ENCODE results near the gene SPECC1.
"Not testable (repeated sequence)": the region's sequence is repeated elsewhere in the genome, so short reads cannot be mapped to it uniquely, and the experiment has no call there.

Gene SPECC1

DNA sequence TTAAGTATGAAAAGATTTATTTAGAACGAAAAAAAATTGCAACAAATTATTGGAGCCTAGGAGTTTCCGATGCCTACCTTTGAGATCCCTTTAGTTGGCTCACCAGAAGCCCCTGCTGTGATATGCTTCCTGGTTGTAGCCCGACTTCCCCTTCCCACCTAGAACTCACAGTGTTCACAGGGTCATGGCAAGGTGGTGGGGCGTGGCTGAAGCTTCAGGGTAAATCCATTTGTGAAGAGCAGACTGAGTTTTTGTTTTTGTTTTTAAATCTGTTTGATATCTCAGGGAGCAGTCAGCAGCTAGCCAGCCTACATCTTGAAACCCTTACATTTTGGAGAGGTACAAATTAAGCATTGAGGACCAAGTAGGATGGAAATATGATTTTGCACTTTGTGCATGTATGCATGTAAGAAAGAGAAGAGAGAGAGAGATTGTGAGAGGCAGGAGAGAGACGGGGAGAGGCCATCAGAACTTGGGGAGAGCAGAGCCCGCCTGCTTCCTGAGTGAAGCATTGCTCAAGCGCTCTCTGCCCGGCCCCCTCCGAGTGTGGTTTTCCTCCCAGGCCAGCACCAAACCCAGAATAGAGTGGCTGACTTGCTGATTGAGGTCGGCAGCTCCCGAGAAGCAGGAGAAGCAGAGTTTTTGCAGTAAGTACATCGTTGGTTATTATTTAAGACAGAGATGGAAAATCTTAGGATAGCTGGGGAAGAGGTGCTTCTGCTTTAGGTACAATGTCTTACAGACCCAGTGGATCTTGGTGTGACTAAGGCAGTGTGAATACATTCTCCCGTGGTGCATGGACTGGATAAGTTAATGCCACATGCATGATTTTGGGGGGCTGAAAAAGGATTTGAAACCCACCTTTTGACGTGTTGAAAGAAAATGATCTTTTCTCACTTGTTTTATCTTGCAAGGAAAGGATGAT, 64.2 kb downstream of the SPECC1 start:
- no peak for DNase-seq

DNA sequence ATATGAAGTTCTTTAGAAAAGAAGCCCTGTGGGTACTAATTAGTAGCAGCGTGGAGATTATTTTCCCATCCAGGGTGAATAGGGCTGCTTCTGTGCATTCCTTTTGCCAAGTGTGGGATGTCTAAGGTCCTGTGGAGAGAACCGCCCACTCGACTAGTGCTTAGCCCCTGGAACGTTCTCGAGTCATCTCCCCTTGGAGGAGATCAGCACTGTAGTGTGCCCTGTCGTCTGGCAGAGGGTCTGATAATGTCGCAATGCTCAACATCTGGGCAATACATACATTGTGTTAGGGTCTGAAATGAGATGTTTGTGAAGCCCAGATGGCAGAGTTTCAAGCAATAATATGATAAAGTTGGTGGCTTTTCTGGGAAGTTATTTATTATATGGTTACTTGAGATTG, 64.8 kb downstream of the SPECC1 start:
- no peak for DNase-seq

DNA sequence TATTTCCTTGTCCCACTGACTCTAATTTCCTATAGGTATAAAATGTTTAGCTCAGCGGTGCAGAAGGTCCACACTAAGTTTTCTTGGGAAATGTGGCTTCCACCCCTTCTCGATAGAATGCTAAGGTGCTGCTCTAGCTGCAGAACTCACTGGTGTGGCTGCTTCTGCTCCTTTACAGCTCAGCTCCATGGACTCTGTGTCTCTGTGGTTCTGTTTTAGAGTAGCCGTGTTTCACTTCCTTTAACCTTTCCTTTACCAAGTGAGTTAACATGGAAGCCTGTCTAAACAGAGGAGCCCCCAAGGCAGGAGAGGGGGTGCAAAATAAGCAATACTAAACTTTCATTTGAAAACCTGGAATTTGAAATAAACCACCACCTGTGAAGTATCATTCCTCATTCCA, 65.3 kb downstream of the SPECC1 start:
- no peak for DNase-seq

DNA sequence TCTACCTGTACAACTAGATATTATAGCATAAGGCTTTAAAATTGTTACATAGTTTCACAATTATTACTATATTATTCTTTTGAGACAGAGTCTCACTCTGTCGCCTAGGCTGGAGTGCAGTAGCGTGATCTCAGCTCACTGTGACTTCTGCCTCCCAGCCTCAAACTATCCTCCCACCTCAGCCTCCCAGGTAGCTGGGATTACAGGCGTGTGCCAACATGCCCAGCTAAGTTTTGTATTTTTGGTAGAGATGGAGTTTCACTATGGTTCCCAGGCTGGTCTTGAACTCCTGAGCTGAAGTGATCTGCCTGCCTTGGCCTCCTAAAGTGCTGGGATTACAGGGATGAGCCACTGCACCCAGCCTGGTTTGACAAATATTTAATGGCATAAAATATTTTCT, 67.0 kb downstream of the SPECC1 start:
- not testable (repeated sequence) for DNase-seq

DNA sequence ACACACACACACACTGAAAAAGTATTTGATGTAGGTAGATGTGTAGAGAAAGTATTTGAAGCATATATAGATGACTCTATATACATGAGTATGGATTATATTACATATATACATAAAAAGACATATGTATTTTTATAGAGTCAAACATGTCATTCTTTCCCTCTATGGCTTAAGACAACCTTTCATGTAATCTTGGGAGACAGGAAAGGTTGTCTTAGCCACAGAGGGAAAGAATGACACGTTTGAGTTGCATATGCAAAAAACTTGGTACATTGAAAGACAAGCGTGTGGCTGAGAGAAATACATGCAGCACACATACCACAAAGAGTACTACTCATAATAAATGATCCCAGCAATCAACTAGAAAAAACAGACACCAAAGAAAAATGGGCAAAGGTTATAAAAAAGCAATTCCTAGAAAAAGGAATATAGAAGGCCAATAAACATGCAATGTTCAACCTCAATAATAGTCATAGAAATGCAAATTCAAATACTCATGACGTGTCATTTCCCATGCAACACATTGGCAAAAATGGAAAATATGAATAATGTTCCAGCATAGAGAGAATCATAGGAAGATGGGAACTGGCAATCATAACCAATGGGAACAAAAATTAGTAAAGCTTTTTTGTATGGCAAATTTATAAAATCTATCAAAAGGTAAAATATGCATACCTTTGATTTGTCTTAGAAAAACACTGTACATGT, 69.0 kb downstream of the SPECC1 start:
- DNase-seq = no peak

DNA sequence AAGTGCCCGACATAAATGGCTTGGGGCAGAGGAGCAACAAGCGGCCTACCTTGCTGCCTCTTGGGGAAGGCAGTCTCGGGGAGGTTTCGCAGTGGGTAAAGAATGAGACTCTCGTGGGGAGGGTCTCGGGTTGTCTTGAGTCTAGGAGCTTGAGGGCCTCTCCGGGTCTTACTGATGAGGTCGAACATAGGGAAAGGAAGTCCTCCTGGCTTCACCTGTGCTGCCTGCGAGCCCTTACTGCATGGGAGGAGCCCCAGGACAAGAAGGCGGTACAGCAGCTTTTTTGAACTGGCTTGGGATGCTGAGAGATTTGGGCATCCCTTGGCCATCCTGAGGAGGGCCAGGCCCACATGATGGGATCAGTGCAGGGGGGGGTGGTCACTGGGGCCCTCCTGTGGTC, 71.4 kb downstream of the SPECC1 start:
- no peak for DNase-seq

DNA sequence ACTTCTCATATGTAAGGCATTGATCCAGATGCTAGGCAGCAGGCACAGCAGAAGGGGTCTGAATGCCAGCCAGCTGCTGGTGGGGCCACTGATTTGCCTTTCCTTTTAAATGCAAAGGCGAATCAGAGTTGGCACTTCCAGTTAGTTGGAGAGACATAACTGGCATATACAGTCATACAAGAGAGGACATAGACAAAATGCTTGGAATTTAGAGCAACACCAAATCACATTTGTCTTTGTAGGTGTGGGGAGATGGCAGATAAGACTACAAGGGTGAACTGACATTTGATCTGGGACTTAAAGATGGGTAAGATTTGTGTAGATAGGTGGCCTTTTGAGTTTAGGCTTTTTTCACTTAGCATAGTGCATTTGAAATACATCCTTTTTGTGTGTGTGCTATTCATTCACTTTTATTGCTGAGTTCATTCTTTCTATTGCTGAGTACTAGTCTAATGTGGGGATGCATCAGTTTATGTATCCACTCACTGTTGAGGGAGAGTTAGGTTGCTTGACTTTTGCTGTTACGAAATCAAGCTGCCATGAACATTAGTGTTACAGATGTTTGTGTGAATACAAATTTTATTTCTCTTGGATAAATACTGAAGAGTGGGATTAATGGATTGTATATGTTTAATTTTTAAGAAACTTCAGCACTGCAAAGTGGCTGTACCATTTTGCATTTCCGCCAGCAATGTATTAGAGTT, 74.1 kb downstream of the SPECC1 start:
- no peak for DNase-seq

DNA sequence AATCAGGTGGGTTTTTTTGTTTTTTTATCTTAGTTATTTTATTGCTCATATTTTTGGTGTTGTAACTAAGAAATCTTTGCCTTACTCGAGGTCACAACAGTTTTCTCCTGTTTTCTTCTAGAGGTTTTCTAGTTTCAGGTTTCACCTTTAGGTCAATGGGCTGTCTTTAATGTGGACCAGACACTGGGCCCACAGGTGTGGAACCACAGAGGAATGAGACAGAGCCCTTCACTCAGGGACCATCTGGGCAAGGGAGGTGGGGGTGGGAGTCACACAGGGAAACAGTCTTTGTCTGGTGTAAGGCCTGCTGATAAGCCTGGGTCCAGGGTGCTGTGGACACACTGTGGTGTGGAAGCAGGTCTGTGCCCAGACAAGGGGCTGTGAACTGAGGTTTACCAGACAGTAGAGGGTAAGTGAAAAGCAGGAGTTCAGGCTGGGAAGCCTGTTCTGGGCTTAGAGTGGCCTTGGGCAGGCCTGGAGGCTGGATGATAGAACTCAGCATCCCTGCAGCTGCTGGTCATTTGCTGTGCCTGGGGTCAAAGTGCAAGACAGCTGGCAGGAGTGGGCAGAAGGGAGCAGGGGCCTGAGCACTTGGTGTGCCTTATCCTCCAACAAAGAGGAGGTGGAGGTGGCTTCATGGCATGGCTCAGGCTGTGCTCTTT, 75.6 kb downstream of the SPECC1 start:
- DNase-seq = no peak

DNA sequence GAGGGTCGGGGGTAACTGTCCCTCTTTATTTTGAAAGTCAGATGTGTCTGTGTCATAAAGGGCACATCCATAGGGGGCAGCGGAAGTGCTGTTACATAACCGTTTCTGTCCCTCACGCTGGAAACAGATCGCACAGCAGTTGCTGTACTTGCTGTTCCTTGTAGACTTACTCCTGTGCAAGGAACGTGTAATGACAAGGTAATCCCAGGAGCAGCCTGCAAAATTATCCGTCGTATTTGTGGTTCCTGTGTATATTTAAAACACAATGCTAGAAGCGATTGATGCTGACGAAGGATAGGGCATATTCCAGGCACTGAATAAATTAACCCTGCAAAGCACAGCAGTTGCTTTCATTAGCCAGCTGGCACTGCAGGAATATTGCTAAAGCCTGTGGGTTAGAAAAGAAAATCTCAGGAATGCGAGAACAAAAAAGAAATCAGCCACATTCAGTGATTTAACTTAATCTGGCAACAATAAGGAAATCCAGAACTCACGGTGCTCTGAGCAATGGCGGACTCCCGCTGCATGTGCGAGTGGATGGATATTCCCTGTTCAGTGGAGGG, 76.2 kb downstream of the SPECC1 start:
- DNase-seq = no peak

DNA sequence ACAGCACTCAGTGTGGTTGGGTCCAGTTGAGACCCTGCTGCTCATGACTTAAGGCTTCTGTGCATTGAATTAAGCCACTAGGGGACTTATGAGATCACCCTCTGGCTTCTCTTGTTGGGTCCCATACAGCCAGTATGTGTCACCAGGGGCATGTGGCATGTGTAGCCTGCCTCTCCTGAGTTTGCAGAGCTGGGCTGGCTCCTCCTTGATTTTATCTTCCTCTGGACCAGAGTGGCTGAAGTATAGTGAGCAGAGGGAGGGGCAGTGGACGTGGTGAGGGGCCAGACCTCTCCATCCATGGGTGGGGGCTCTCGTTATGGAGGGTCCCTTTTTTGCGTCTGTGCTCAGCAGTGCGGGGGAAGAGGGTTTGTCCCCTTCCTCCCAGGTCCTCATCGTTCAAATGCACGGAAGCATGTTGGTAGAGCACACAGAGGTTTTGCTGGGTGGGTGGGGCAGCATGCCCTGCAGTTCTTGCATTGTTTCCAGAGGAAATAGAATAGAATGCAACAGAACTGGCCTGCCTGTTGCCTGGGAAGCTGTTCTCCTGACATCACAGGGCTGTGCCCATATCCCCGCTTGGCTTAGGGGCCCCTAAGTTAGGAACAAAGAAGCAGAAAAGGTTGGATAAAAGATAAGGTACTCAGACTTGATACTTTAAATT, 77.4 kb downstream of the SPECC1 start:
- no peak for DNase-seq

DNA sequence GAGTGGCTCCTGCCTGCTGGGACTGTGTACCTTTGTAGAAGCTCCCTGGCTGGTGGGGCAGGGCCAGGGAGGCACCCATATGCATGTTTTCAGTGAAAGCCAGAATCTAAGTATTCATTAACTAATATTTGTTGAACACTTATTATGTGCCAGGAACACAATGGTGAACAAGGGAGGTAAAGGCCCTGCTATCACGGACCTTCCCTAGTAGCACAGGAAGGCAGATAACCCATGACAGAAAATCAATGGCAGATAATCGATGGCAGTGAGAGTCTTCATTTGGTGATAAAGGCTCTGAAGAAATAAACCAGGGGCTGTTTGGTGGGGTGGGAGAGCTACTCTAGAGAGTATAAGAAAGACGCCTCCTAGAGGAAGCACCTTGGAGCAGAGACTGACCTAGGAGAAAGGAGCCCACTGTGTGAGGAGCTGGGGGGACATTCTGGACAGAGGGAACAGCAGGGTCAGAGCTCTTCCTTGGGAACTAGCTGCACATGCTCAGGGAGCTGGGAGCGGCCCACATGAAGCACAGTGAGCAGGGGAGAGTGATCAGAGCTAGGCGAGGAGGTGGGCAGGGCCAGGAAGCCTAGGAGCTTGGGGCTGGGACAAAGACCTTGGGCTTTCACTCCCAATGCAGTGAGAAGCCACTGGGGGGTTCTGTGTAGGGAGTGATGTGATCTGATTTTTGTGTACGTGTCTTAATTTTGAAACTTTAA, 78.5 kb downstream of the SPECC1 start:
- DNase-seq = no peak

DNA sequence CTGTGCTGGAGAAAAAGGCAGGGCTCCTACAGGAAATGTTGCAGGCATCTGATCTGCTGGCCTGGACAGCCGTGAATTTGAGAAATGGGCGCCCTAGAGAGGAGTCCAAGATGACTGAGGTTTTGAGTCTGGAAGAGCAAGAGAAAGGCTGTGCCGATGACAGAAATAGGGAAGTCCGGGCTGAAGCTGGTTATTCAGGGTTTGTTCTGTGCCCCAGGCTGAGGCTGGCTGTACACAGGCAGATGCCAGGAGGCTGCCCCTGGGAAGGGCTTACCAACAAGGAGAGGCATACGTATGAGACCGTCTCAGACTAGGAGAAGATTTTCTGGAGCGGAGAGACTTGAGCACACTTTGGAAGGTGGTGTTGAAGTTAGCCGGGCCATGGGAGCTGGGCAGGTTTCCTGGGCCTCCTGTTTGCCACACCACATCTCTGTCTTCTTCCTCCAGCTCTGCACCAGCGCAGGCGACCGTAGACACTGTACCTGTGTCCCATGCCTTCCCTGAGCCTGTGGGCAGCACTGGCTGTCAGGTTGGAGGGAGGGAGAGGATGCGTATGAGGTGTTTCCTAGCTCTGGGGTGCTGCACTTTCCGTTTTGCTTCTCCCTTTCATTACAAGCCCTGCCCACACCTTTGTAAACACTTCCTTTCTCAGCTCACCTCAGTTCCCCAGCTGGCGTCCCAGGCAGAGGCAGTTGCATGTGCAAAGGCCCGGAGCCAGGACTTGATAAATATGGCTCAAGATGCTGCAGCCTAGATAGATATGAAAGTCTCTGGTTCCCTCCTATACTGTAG, 80.8 kb downstream of the SPECC1 start:
- DNase-seq = no peak

DNA sequence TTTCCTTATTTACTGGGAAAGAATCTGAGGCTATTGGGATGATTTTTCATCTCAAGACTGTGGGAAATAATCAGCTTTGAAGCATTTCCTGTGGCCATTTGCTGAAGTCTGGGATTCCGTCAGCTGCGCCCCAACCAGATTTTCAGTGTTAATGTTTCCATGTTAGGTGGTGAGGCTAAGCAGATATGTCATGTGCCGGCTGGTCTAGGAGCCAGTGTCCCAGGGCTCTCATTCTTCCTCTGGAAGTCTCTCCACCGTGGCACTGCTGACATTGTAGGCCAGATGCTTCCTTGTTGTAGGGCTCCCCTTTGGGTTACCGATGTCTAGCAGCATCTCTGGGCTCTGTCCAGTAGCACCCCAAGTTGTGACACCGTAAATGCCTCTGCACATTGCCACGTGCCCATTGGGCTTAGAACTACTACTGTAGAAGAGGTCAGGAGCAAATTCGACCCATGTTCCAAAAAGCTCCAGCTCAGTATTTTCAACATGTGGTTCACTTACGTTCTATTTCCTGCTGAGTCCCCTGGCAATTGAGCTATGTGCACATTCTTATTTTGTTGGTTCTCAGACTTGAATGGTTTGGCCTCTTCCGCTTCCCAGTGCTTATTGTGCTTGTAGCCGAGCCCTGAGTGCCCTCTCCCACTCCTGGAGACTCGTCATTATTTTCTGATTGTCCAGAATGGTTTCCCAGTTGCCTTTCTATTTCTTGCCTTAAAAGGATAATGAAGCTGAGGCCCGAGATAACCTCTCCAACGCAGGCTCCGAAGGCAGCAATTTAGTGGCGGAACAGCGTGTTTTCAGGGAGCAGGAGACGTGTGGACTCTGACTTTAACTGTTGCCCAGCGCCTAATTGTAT, 82.2 kb downstream of the SPECC1 start:
- DNase-seq = no peak

DNA sequence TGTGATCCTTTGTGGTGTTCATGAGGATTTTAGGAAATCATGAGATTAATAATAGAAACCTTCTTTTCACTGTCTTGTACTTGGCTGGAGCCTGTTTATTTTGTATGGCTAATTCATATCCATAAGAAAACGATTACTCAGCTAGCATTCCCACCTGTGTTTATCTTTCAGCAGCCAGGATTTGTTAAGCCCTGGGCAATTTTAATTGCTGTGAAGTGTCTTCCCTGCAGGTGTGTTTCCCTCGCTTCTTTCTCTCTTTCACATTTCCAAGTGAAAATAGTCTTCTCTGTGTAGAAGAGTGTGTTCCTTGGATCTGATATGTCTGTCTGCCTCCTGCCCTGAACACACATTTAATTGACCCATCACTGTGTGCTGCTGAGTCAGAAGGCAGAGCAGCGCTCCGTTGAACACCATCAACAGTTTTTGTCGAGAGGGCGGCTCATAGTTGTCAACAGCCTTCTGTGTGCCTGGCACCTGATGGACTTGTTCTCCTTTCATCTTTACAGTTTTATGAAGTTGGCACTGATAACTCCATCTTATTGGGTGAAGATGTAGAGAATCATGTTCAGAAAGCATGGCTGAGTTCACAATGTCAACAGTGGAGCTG, 83.2 kb downstream of the SPECC1 start:
- DNase-seq = no peak

DNA sequence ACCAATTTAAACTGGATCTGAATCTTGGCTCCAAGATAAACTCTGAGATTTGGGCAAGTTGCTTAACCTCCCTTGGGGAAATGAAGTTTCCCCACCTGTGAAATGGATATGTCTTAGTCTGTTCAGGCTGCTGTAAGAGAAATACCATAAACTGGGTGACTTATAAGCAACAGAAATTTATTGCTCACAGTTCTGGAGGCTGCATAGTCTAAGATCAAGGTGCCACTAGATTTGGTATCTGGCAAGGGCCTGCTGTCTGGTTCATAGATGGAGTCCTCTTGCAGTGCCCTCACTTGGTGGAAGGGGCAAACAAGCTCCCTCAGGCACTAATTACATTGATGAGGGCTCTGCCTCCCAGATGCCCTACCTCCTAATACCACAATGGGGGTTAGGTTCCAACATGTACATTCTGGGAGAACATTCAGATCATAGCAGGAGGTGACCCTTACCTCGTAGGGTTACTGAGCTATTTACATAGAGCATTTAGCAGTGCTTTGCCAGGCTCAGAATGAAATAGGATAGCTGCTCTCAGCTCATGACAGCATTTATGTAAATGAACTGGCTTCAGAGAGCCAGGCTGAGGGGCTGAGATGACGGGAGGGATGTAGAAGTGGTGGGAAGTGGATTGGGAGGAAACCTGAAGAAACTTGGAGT, 83.9 kb downstream of the SPECC1 start:
- no peak for DNase-seq

DNA sequence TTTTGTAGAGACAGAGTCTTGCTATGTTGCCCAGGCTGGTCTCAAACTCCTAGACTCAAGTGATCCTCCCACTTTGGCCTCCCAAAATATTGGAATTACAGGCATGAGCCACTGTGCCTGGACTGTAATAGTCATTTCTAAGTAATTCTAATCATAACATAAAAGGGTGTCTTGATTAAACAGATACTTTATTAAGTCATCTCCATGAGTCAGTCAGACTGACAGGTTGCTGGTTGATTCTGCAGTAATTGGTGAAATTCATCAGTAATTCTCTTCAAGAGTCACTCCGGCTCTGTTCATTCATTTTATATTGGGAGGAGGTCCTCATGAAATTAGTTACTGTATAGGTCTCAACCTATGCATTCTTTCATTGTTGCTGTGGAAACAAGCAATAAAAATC, 85.6 kb downstream of the SPECC1 start:
- no peak for DNase-seq

DNA sequence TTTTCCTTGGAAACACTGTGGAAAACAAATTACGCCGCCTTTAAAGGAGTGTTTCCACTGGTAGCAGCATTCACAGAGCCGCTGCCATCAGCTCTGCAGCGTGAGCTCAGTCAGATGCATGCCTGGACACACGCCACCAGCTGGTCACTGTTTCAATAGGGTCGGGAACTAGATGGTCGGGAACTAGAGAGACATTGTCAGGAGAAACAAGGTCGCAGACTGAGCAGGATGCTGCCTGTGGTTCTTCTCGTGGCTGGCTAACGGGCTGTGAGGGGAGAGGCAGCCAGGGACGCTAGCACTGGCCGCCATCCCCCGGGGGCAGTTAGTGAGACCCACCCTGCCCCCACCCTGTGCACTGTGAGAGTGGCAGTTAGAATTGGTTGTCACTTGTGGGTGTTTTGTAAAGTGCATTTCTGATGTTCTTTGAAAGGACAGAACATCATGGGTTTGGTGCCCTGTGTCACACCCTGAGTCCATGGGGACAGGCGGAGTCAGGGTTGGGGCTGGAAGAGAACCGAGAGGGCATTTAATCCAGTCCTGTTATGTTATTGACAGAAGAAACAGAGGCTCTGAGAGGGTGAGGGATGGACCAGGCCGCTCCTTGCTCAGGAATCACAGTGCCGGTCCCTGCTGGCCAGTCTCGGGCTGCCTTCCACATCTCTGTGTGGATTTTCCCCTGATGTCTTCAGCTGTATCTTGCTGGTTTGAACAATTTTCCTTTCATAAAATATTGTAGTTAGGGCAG, 86.3 kb downstream of the SPECC1 start:
- DNase-seq = peak in 1 of 2 experiments; percentile 15

DNA sequence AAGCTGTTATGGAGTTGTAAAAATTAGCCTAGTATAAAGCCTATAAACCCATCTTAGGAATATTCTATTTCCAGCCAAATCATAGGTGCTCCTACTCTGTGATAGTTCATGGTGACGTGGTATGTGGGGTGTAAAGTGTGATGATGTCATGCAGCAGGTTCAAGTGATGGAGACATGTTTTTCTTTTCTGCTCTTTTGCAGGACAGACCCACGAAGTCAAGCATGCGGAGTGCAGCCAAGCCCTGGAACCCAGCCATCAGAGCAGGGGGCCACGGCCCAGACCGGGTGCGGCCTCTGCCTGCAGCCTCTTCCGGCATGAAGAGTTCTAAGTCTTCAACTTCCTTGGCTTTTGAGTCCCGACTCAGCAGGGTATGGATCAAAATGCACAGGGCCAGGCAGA, 87.3 kb downstream of the SPECC1 start:
- no peak for DNase-seq

Data from SW 1271 (cell line).